ENCODE data around the gene NDUFB2. TPM values are rescaled to one million over a fixed set of nuclear protein-coding genes. Genes with fewer than 3 reads are reported as not detected.

NDUFB2 gene
- total and polyA plus RNA-seq, 9 of the 15 experiments (the other 6 are each of a cell fraction or from before 2014, with no cell fraction given), result 220 to 2,075 (median 320) TPM

DNA sequence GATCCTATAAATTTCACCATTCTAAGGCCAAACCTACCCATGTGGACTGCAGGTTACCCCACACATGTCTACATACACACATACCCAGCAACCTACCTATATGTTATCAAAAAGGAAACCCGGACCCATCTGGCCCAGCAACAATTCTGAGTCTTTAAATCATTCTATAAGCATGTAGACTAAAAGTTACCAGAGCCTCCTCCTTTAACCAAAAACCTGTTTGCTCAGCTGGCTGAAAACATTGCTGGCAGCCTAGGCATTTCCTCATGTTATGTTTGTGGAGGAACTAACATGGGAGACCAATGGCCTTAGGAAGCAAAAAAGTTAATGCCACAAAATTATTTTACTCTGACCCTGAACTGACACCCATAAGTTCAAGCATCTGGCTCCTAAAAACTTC lies 29.0 kb upstream of the NDUFB2 start:
- intact Hi-C loops (cut with micrococcal nuclease) (no loop called here), in situ Hi-C loops (cut with MboI) (no loop called here)
- no peaks in the 10 kb centered on the region for H3K79me2 ChIP-seq (ENCODE audit: control insufficient read depth, insufficient read depth, low read length)
- ATAC-seq, result no peak
- no peak overlapping the region for H3K4me3 ChIP-seq
- WGBS (ENCODE audit: insufficient coverage, low coverage, missing lambda C conversion rate), result 4% methylated on average over 1 of the region's 1 CpG
- POLR2A ChIA-PET, result no interaction called here
- DNase-seq (ENCODE audit: extremely low read depth in 1 of 4, low spot score in 3 of 4), result no peak
- no peak overlapping the region for H3K27ac ChIP-seq (ENCODE audit: extremely low read depth, low read depth, low read length)
- TF ChIP-seq HNRNPUL1 (IDR thresholded peaks at IDR 0.05; ENCODE audit: low read length) (no peak), CEBPG (CRISPR knock-in tag; IDR thresholded peaks at IDR 0.05) (no peak), CEBPG (tag; conservative IDR thresholded peaks at IDR 0.05 in 1 of 2, IDR thresholded peaks at IDR 0.05 in 1 of 2) (no peak), SREBF1 (IDR thresholded peaks at IDR 0.05; ENCODE audit: borderline replicate concordance, low read depth, low read length) (no peak), ZNF23 (CRISPR knock-in tag; IDR thresholded peaks at IDR 0.05) (no peak), ZZZ3 (IDR thresholded peaks at IDR 0.05) (no peak), NR2C1 (IDR thresholded peaks at IDR 0.05) (no peak), NR2C1 (tag; IDR thresholded peaks at IDR 0.05) (no peak)
- TF ChIP-seq, protein P1, sequence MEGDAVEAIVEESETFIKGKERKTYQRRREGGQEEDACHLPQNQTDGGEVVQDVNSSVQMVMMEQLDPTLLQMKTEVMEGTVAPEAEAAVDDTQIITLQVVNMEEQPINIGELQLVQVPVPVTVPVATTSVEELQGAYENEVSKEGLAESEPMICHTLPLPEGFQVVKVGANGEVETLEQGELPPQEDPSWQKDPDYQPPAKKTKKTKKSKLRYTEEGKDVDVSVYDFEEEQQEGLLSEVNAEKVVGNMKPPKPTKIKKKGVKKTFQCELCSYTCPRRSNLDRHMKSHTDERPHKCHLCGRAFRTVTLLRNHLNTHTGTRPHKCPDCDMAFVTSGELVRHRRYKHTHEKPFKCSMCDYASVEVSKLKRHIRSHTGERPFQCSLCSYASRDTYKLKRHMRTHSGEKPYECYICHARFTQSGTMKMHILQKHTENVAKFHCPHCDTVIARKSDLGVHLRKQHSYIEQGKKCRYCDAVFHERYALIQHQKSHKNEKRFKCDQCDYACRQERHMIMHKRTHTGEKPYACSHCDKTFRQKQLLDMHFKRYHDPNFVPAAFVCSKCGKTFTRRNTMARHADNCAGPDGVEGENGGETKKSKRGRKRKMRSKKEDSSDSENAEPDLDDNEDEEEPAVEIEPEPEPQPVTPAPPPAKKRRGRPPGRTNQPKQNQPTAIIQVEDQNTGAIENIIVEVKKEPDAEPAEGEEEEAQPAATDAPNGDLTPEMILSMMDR (IDR thresholded peaks at IDR 0.05 in 2 of 3, conservative IDR thresholded peaks at IDR 0.05 in 1 of 3; ENCODE audit: insufficient read depth in 2 of 3, low read depth in 1 of 3, low read length in 3 of 3), result no peak
- TF ChIP-seq, protein P2, sequence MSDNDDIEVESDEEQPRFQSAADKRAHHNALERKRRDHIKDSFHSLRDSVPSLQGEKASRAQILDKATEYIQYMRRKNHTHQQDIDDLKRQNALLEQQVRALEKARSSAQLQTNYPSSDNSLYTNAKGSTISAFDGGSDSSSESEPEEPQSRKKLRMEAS (CRISPR knock-in tag; IDR thresholded peaks at IDR 0.05), result no peak
- TF ChIP-seq, protein P3, sequence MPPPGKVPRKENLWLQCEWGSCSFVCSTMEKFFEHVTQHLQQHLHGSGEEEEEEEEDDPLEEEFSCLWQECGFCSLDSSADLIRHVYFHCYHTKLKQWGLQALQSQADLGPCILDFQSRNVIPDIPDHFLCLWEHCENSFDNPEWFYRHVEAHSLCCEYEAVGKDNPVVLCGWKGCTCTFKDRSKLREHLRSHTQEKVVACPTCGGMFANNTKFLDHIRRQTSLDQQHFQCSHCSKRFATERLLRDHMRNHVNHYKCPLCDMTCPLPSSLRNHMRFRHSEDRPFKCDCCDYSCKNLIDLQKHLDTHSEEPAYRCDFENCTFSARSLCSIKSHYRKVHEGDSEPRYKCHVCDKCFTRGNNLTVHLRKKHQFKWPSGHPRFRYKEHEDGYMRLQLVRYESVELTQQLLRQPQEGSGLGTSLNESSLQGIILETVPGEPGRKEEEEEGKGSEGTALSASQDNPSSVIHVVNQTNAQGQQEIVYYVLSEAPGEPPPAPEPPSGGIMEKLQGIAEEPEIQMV (tag; conservative IDR thresholded peaks at IDR 0.05; ENCODE audit: low read depth), result no peak
- no peaks in the 10 kb centered on the region for H3K36me3 ChIP-seq (ENCODE audit: control insufficient read depth, insufficient read depth, low read length)
- no peak overlapping the region for H2AFZ ChIP-seq (ENCODE audit: low read depth, low read length)
- FAIRE-seq, result no peak
- no peak overlapping the region for H3K9ac ChIP-seq (ENCODE audit: insufficient read depth in 1 of 2, low read depth in 2 of 2, low read length in 2 of 2)
- H3K27me3 ChIP-seq (ENCODE audit: control insufficient read depth in 2 of 2, insufficient read depth in 2 of 2, low read length in 2 of 2), result peaks cover 7% of the 10 kb centered on the region in 2 experiments; a peak in 4 of 5 replicates
- CTCF ChIA-PET (ENCODE audit: low intra/inter-chr PET ratio), result no interaction called here
- BruUV-seq (replicated peaks), result no TSS peak
- H3K4me2 ChIP-seq (ENCODE audit: insufficient read depth, low read length), result no peak overlapping the region
- H3K4me1 ChIP-seq (replicated peaks in 1 of 2; ENCODE audit: control insufficient read depth in 2 of 2, insufficient read depth in 2 of 2, low read length in 2 of 2), result peaks cover 11 to 17% of the 10 kb centered on the region in 2 experiments; a peak in 3 of 5 replicates
- no peaks in the 10 kb centered on the region for H3K9me1 ChIP-seq (ENCODE audit: control insufficient read depth, insufficient read depth, low read length)
- no peaks in the 10 kb centered on the region for H4K20me1 ChIP-seq (replicated peaks; ENCODE audit: control insufficient read depth, insufficient read depth, low read length)
- H3K9me3 ChIP-seq (replicated peaks; ENCODE audit: control insufficient read depth, insufficient read depth, low read depth, low read length), result no peaks in the 10 kb centered on the region

Measured in K562 (cell line).